OCI-LY1 (cell line): ENCODE measurements around the gene MIB2.

Experiments used
- CTCF ChIP-seq: fragments of 200-600 bp; sonication (generic), shearing (Covaris generic); IDR thresholded peaks from 2 replicates; pipeline ENCODE4 v1.5.1; 2017; ENCODE audit warnings: mild to moderate bottlenecking, antibody characterized with exemption, low read length, moderate library complexity, mixed read lengths
- EZH2 ChIP-seq: fragments of 200-600 bp; sonication (generic), shearing (Covaris generic); IDR thresholded peaks from 2 replicates; pipeline ENCODE4 v1.8.0; 2017; ENCODE audit warnings: borderline replicate concordance, mixed run types, mild to moderate bottlenecking, antibody characterized with exemption, low read length, moderate library complexity, mixed read lengths

- TF ChIP-seq EZH2 = no peak
- TF ChIP-seq CTCF = peak; percentile 60
Observed at GRCh38 chr1:1665815-1666251, 50.5 kb downstream of the MIB2 start.
